Neural progenitor cell (in vitro differentiated cells): ENCODE results near the gene HMGN5. TPM values are rescaled to one million over a fixed set of nuclear protein-coding genes. Genes with fewer than 3 reads are reported as not detected.

Source experiments
- DNase-seq: peaks from one replicate; pipeline ENCODE4 v3.0.0-alpha.2; 2016; ENCODE audit warnings: low spot score
- H2AFZ ChIP-seq: fragments of 200-600 bp; sonication (generic); replicated peaks from 2 replicates; pipeline ENCODE4 v1.6.1; 2016; ENCODE audit warnings: antibody characterized with exemption
- H3F3A ChIP-seq: fragments of 200-600 bp; sonication (generic); 2 replicates; pipeline ENCODE4 v1.6.1; 2016; ENCODE audit warnings: antibody characterized with exemption, low read depth
- H3K27ac ChIP-seq: fragments of 200-600 bp; sonication (generic); 2 replicates; pipeline ENCODE4 v1.5.1; 2016; ENCODE audit warnings: mild to moderate bottlenecking
- H3K27me3 ChIP-seq: fragments of 200-600 bp; sonication (generic); 2 replicates; pipeline ENCODE4 v1.6.1; 2016; ENCODE audit warnings: mild to moderate bottlenecking, moderate library complexity
- H3K36me3 ChIP-seq: fragments of 200-600 bp; sonication (generic); 2 replicates; pipeline ENCODE4 v1.5.1; 2016
- H3K4me1 ChIP-seq: fragments of 200-600 bp; sonication (generic); 2 replicates; pipeline ENCODE4 v1.6.1; 2016; ENCODE audit warnings: mixed run types
- H3K4me2 ChIP-seq: fragments of 200-600 bp; sonication (generic); 2 replicates; pipeline ENCODE4 v1.6.1; 2016
- H3K4me3 ChIP-seq: fragments of 200-600 bp; sonication (generic); 2 replicates; pipeline ENCODE4 v1.5.1; 2016
- H3K79me2 ChIP-seq: fragments of 200-600 bp; sonication (generic); 2 replicates; pipeline ENCODE4 v1.6.1; 2016; ENCODE audit warnings: low read depth
- H3K9ac ChIP-seq: fragments of 200-600 bp; sonication (generic); 2 replicates; pipeline ENCODE4 v1.6.1; 2016
- H3K9me3 ChIP-seq: fragments of 200-600 bp; sonication (generic); 2 replicates; pipeline ENCODE4 v1.5.1; 2016; ENCODE audit warnings: low read depth
- H4K20me1 ChIP-seq: fragments of 200-600 bp; sonication (generic); 2 replicates; pipeline ENCODE4 v1.6.1; 2016; ENCODE audit warnings: low read depth
- H3K27ac Mint-ChIP-seq: 3 replicates; pipeline ENCODE4 v1.8.0; 2021; ENCODE audit warnings: mixed read lengths
- H3K27me3 Mint-ChIP-seq: 2 replicates; pipeline ENCODE4 v1.8.0; 2022; ENCODE audit warnings: low read depth, mild to moderate bottlenecking, inconsistent platforms, moderate library complexity, mixed read lengths; ENCODE audit not compliant: insufficient read depth
- H3K36me3 Mint-ChIP-seq: 3 replicates; pipeline ENCODE4 v1.8.0; 2021; ENCODE audit warnings: mixed read lengths
- H3K4me1 Mint-ChIP-seq: 3 replicates; pipeline ENCODE4 v1.8.0; 2021; ENCODE audit warnings: mixed read lengths
- H3K4me3 Mint-ChIP-seq: 3 replicates; pipeline ENCODE4 v1.8.0; 2021; ENCODE audit warnings: mild to moderate bottlenecking, moderate library complexity, mixed read lengths
- H3K9me3 Mint-ChIP-seq: 3 replicates; pipeline ENCODE4 v1.8.0; 2020; ENCODE audit warnings: mixed read lengths
- CTCF ChIP-seq: fragments of 200-600 bp; sonication (generic); IDR thresholded peaks from 2 replicates; pipeline ENCODE4 v1.5.1; 2017; ENCODE audit warnings: antibody characterized with exemption, mild to moderate bottlenecking
- EZH2 ChIP-seq: fragments of 200-600 bp; sonication (generic); IDR thresholded peaks from 2 replicates; pipeline ENCODE4 v1.6.1; 2017; ENCODE audit warnings: antibody characterized with exemption, mild to moderate bottlenecking, moderate library complexity
- EZH2phosphoT487 ChIP-seq: fragments of 200-600 bp; sonication (generic); IDR thresholded peaks from 2 replicates; pipeline ENCODE4 v1.6.1; 2017; ENCODE audit warnings: antibody characterized with exemption
- total RNA-seq: library from RNA; depleted of rRNA; stranded (reverse); fragments of >200 nt; gene quantifications from 2 replicates; pipeline ENCODE4 v1.2.3, GENCODE V29; 2015; ENCODE audit warnings: low replicate concordance

Gene HMGN5
- total RNA-seq, 1 donor from 2014 or later, result 2.3 TPM

GRCh38 chrX:81208916-81209315, 7.2 kb upstream of the HMGN5 start:
- Mint-ChIP-seq H3K4me1 (no peaks in the 10 kb centered on the region), H3K4me3 (no peak overlapping the region), H3K9me3 (peaks cover 24% of the 10 kb centered on the region), H3K27ac (no peak overlapping the region), H3K36me3 (peaks cover 23% of the 10 kb centered on the region), H3K27me3 (no peaks in the 10 kb centered on the region)
- Histone ChIP-seq H3K36me3 (no peaks in the 10 kb centered on the region), H3K79me2 (peaks cover 45% of the 10 kb centered on the region), H3K9ac (no peak overlapping the region), H3K4me1 (no peaks in the 10 kb centered on the region), H3K4me3 (no peak overlapping the region), H2AFZ (no peak overlapping the region), H3K27ac (no peak overlapping the region), H3K4me2 (no peak overlapping the region), H4K20me1 (no peaks in the 10 kb centered on the region), H3F3A (no peaks in the 10 kb centered on the region), H3K9me3 (peaks cover 7% of the 10 kb centered on the region), H3K27me3 (no peaks in the 10 kb centered on the region)
- TF ChIP-seq EZH2 (no peak), CTCF (no peak), EZH2phosphoT487 (no peak)
- no peak for DNase-seq

- TF ChIP-seq EZH2phosphoT487 (no peak), EZH2 (no peak), CTCF (no peak)
- Histone ChIP-seq H2AFZ (no peak overlapping the region), H3K4me3 (no peak overlapping the region), H3K4me1 (no peaks in the 10 kb centered on the region), H3K27me3 (no peaks in the 10 kb centered on the region), H3K36me3 (no peaks in the 10 kb centered on the region), H3K79me2 (peaks cover 63% of the 10 kb centered on the region), H3K4me2 (no peak overlapping the region), H3F3A (peaks cover 3% of the 10 kb centered on the region), H3K27ac (no peak overlapping the region), H4K20me1 (no peaks in the 10 kb centered on the region), H3K9me3 (peaks cover 7% of the 10 kb centered on the region), H3K9ac (no peak overlapping the region)
- DNase-seq, result no peak
- H3K9me3 Mint-ChIP-seq, result peaks cover 19% of the 10 kb centered on the region
- peaks cover 5% of the 10 kb centered on the region for H3K27me3 Mint-ChIP-seq
- peaks cover 3% of the 10 kb centered on the region for H3K4me1 Mint-ChIP-seq
- H3K36me3 Mint-ChIP-seq, result peaks cover 21% of the 10 kb centered on the region
- H3K4me3 Mint-ChIP-seq, result no peak overlapping the region
- H3K27ac Mint-ChIP-seq, result no peak overlapping the region
These were observed 4.8 kb upstream of the HMGN5 start for GRCh38 chrX:81206476-81206875.

GRCh38 chrX:81205551-81205950, 3.8 kb upstream of the HMGN5 start:
- H3K4me3 Mint-ChIP-seq, result no peak overlapping the region
- H3K27me3 Mint-ChIP-seq, result peaks cover 5% of the 10 kb centered on the region
- DNase-seq, result no peak
- H3K9me3 ChIP-seq, result peaks cover 7% of the 10 kb centered on the region
- no peak overlapping the region for H3K27ac Mint-ChIP-seq
- no peak overlapping the region for H3K4me2 ChIP-seq
- H3K36me3 Mint-ChIP-seq, result peaks cover 14% of the 10 kb centered on the region
- peaks cover 13% of the 10 kb centered on the region for H3K9me3 Mint-ChIP-seq
- H3K36me3 ChIP-seq, result no peaks in the 10 kb centered on the region
- peaks cover 60% of the 10 kb centered on the region for H3K79me2 ChIP-seq
- no peaks in the 10 kb centered on the region for H4K20me1 ChIP-seq
- H3K4me3 ChIP-seq, result no peak overlapping the region
- no peak for TF ChIP-seq EZH2
- no peak for TF ChIP-seq CTCF
- TF ChIP-seq EZH2phosphoT487, result no peak
- H3K27ac ChIP-seq, result no peak overlapping the region
- no peak overlapping the region for H2AFZ ChIP-seq
- H3K4me1 ChIP-seq, result no peaks in the 10 kb centered on the region
- H3K4me1 Mint-ChIP-seq, result peaks cover 3% of the 10 kb centered on the region
- peaks cover 4% of the 10 kb centered on the region for H3F3A ChIP-seq
- no peaks in the 10 kb centered on the region for H3K27me3 ChIP-seq
- no peak overlapping the region for H3K9ac ChIP-seq
